HepG2 (cell line): ENCODE results near the gene CADPS2. TPM values are rescaled to one million over a fixed set of nuclear protein-coding genes. Genes with fewer than 3 reads are reported as not detected.

ENCODE experiments used
- ATAC-seq: fragments of 200-7000 bp; cut with Tn5 transposase; 3 replicates; pipeline ENCODE4 v1.9.1; 2020; ENCODE audit warnings: mild to moderate bottlenecking, moderate library complexity
- BruUV-seq: library from RNA; stranded (reverse); fragments of 400-500 nt; replicated peaks from 2 replicates; lab custom pipeline; 2021; lab: Mats Ljungman, UMichigan
- CTCF ChIA-PET: fragments of 300-600 bp; formaldehyde crosslinking; extraction: SDS; loops from one replicate; lab custom pipeline; 2021; ENCODE audit warnings: low total read pairs, inconsistent platforms, low intra/inter-chr PET ratio; lab: Yijun Ruan, JAX
- POLR2A ChIA-PET: fragments of 350-600 bp; sonication (Branson Sonifier 250); formaldehyde crosslinking; loops from one replicate; lab custom pipeline; 2020; ENCODE audit warnings: antibody characterized with exemption, inconsistent platforms; lab: Yijun Ruan, JAX
- DNase-seq: peaks from one replicate; pipeline ENCODE4 v3.0.0-alpha.2; 2015; ENCODE audit warnings: low spot score
- FAIRE-seq: peaks from 3 replicates; lab custom pipeline; 2011; peaks lifted over from hg19 to GRCh38; lab: Jason Lieb, UNC
- H2AFZ ChIP-seq: one replicate; pipeline ENCODE4 v1.6.1; 2011; ENCODE audit warnings: low read length, inconsistent platforms
- H3K27ac ChIP-seq: fragments of 300-600 bp; 3 replicates; pipeline ENCODE4 v1.8.0; 2011; ENCODE audit warnings: mixed run types, mild to moderate bottlenecking, mixed read lengths, low read length, inconsistent platforms; ENCODE audit not compliant: insufficient read depth; ENCODE audit errors: extremely low read length
- H3K27me3 ChIP-seq, 2 experiments: fragments of 200-600 bp in 1 of 2; 2 replicates in 1 of 2; 3 replicates in 1 of 2; pipeline versions ENCODE4 v1.6.0 to v1.8.0; 2011; ENCODE audit warnings: low read length in 2 of 2, mild to moderate bottlenecking in 2 of 2, moderate library complexity in 2 of 2, inconsistent platforms in 1 of 2; ENCODE audit not compliant: insufficient read depth in 2 of 2, control insufficient read depth in 1 of 2
- H3K36me3 ChIP-seq, 2 experiments: fragments of 200-600 bp in 1 of 2; replicated peaks in 1 of 2; 2 replicates in 1 of 2; 3 replicates in 1 of 2; pipeline versions ENCODE4 v1.5.1 to v1.8.0; 2011; ENCODE audit warnings: low read length in 2 of 2, inconsistent platforms in 1 of 2; ENCODE audit not compliant: insufficient read depth in 2 of 2, control insufficient read depth in 1 of 2
- H3K4me1 ChIP-seq: 2 replicates; pipeline ENCODE4 v1.5.1; 2012; ENCODE audit warnings: low read length, inconsistent platforms; ENCODE audit not compliant: insufficient read depth
- H3K4me2 ChIP-seq: 2 replicates; pipeline ENCODE4 v1.6.0; 2011; ENCODE audit warnings: low read depth, low read length, inconsistent platforms
- H3K4me3 ChIP-seq, 3 experiments: fragments of 200-600 bp in 1 of 3; sonication (generic), shearing (Covaris generic) in 1 of 3; replicated peaks in 1 of 3; 2 replicates each; pipeline ENCODE4 v1.5.1; 2011 to 2016; ENCODE audit warnings: low read length in 3 of 3, inconsistent platforms in 2 of 3, low read depth in 2 of 3, mild to moderate bottlenecking in 2 of 3, control low read depth in 1 of 3, mixed read lengths in 1 of 3; ENCODE audit not compliant: insufficient read depth in 1 of 3
- H3K79me2 ChIP-seq: one replicate; pipeline ENCODE4 v1.6.1; 2011; ENCODE audit warnings: low read length, inconsistent platforms; ENCODE audit not compliant: insufficient read depth
- H3K9ac ChIP-seq: 2 replicates; pipeline ENCODE4 v1.6.0; 2011; ENCODE audit warnings: mild to moderate bottlenecking, low read depth, low read length, inconsistent platforms; ENCODE audit not compliant: insufficient read depth
- H3K9me3 ChIP-seq: 2 replicates; pipeline ENCODE4 v1.5.1; 2012; ENCODE audit warnings: mild to moderate bottlenecking, low read length
- H4K20me1 ChIP-seq: 2 replicates; pipeline ENCODE4 v1.6.0; 2011; ENCODE audit warnings: inconsistent platforms, mild to moderate bottlenecking, low read length, moderate library complexity; ENCODE audit not compliant: insufficient read depth
- AKAP8 ChIP-seq: sonication (generic); formaldehyde crosslinking; IDR thresholded peaks from 2 replicates; pipeline ENCODE4 v1.5.1; 2020; ENCODE audit warnings: mild to moderate bottlenecking, missing genetic modification reagents
- CREBL2 ChIP-seq: sonication (generic); formaldehyde crosslinking; IDR thresholded peaks from 2 replicates; pipeline ENCODE4 v1.8.1; 2023; ENCODE audit warnings: missing genetic modification reagents, mild to moderate bottlenecking, borderline replicate concordance
- CTCF ChIP-seq: sonication (generic); formaldehyde crosslinking; IDR thresholded peaks from 2 replicates; pipeline ENCODE4 v1.5.0; 2020; ENCODE audit warnings: mild to moderate bottlenecking, missing genetic modification reagents, moderate library complexity
- KLF16 ChIP-seq, 2 experiments: sonication (generic) in 1 of 2; formaldehyde crosslinking in 1 of 2; IDR thresholded peaks; 2 replicates each; pipeline versions ENCODE4 v1.6.1 to v1.8.0; 2016 to 2023; ENCODE audit warnings: missing genetic modification reagents in 2 of 2, missing compliant biosample characterization in 1 of 2
- MBNL3 ChIP-seq: fragments of 250-450 bp; sonication (Bioruptor Pico); conservative IDR thresholded peaks from 2 replicates; pipeline ENCODE4 v1.8.0; 2022; ENCODE audit warnings: mild to moderate bottlenecking, inconsistent platforms
- MEF2D ChIP-seq: sonication (generic); formaldehyde crosslinking; IDR thresholded peaks from 2 replicates; pipeline ENCODE4 v1.5.1; 2020; ENCODE audit warnings: mild to moderate bottlenecking, missing genetic modification reagents
- ONECUT2 ChIP-seq: sonication (generic); formaldehyde crosslinking; IDR thresholded peaks from 2 replicates; pipeline ENCODE4 v1.4.0; 2020; ENCODE audit warnings: missing genetic modification reagents
- RBM22 ChIP-seq: fragments of 200-400 bp; formaldehyde crosslinking; optimal IDR thresholded peaks from 2 replicates; pipeline ENCODE3; 2017; ENCODE audit warnings: mild to moderate bottlenecking, low read length, moderate library complexity
- THAP7 ChIP-seq: sonication (generic); formaldehyde crosslinking; IDR thresholded peaks from 2 replicates; pipeline ENCODE4 v1.8.1; 2023; ENCODE audit warnings: mild to moderate bottlenecking, missing genetic modification reagents
- THYN1 ChIP-seq: sonication (generic); formaldehyde crosslinking; IDR thresholded peaks from 2 replicates; pipeline ENCODE4 v1.8.1; 2023; ENCODE audit warnings: low read depth, mild to moderate bottlenecking, moderate library complexity, missing genetic modification reagents, borderline replicate concordance
- TRIM24 ChIP-seq: sonication (generic); formaldehyde crosslinking; IDR thresholded peaks from 2 replicates; pipeline ENCODE4 v1.8.0; 2022; ENCODE audit warnings: mild to moderate bottlenecking, missing genetic modification reagents
- ZFX ChIP-seq: sonication (generic); formaldehyde crosslinking; IDR thresholded peaks from 2 replicates; pipeline ENCODE4 v1.4.0; 2020; ENCODE audit warnings: mild to moderate bottlenecking, low read depth, missing genetic modification reagents, moderate library complexity
- ZNF296 ChIP-seq: sonication (generic); formaldehyde crosslinking; conservative IDR thresholded peaks from 2 replicates; pipeline ENCODE4 v1.5.0; 2020; ENCODE audit warnings: mild to moderate bottlenecking, missing genetic modification reagents
- ZNF3 ChIP-seq: IDR thresholded peaks from 2 replicates; pipeline ENCODE4 v1.7.0; 2017; ENCODE audit warnings: inconsistent platforms
- ZNF891 ChIP-seq: sonication (generic); formaldehyde crosslinking; IDR thresholded peaks from 2 replicates; pipeline ENCODE4 v1.5.0; 2020; ENCODE audit warnings: mild to moderate bottlenecking, missing genetic modification reagents
- in situ Hi-C: cut with HindIII; loops from 2 replicates; pipeline ENCODE4 v1.10.0; 2017; ENCODE audit warnings: low pct_unique_long_range_greater_than_20kb; ENCODE audit not compliant: extremely low pct_ligation_motif_present
- intact Hi-C: fragments of 100-400 bp; cut with micrococcal nuclease; formaldehyde crosslinking; loops from one replicate; pipeline ENCODE4 v1.10.0; 2022; ENCODE audit not compliant: unreplicated experiment
- polyA plus RNA-seq, 8 experiments: library from polyadenylated mRNA; depleted of rRNA in 3 of 8; stranded (reverse) in 7 of 8; unstranded in 1 of 8; fragments of >200 nt; fragmentation: Illumina TruSeq in 4 of 8; extraction: Trizol in 4 of 8; gene quantifications; 2 replicates each; pipeline versions ENCODE4 v1.2.1 to v1.2.3, GENCODE V29; 2011 to 2016; ENCODE audit warnings: low read depth in 4 of 8, missing spikeins in 1 of 8, mixed read lengths in 1 of 8; ENCODE audit not compliant: insufficient read depth in 1 of 8
- total RNA-seq, 5 experiments: library from RNA; depleted of rRNA; stranded (reverse); fragments of >200 nt; fragmentation: Illumina TruSeq; extraction: Trizol; gene quantifications; 2 replicates each; pipeline ENCODE4 v1.2.3, GENCODE V29; 2016; ENCODE audit warnings: low read depth in 1 of 5
- TF ChIP-seq, protein P1 (sequence below): sonication (generic); formaldehyde crosslinking; IDR thresholded peaks from 2 replicates; pipeline ENCODE4 v1.5.0; 2020; ENCODE audit warnings: missing genetic modification reagents
- TF ChIP-seq, protein P2 (sequence below): sonication (generic); formaldehyde crosslinking; conservative IDR thresholded peaks from 2 replicates; pipeline ENCODE4 v1.8.0; 2022; ENCODE audit warnings: low read depth, missing genetic modification reagents

Gene CADPS2
- total and polyA plus RNA-seq, 2 of the 13 experiments (the other 11 are each of a cell fraction or from before 2014, with no cell fraction given), result 17.6 to 43.8 TPM

GRCh38 chr7:122727354-122727753 lies 158.9 kb downstream of the CADPS2 start:
- intact Hi-C loops, result no loop called here
- no peaks in the 10 kb centered on the region for H3K4me1 ChIP-seq
- ChIA-PET POLR2A (no interaction called here), CTCF (no interaction called here)
- no peaks in the 10 kb centered on the region for H3K27me3 ChIP-seq
- peaks cover 3% of the 10 kb centered on the region for H3K79me2 ChIP-seq
- DNase-seq, result no peak
- H2AFZ ChIP-seq, result no peak overlapping the region
- H3K27ac ChIP-seq, result no peak overlapping the region
- TF ChIP-seq AKAP8 (CRISPR knock-in tag), result no peak
- no peak for TF ChIP-seq MEF2D (CRISPR knock-in tag)
- TF ChIP-seq CREBL2 (CRISPR knock-in tag), result no peak
- TF ChIP-seq TRIM24 (CRISPR knock-in tag), result no peak
- TF ChIP-seq THYN1, result no peak
- TF ChIP-seq ONECUT2 (CRISPR knock-in tag), result no peak
- no peak for TF ChIP-seq ZNF3 (CRISPR knock-in tag)
- no peak for TF ChIP-seq MBNL3
- TF ChIP-seq THAP7 (CRISPR knock-in tag), result no peak
- TF ChIP-seq, protein P1, sequence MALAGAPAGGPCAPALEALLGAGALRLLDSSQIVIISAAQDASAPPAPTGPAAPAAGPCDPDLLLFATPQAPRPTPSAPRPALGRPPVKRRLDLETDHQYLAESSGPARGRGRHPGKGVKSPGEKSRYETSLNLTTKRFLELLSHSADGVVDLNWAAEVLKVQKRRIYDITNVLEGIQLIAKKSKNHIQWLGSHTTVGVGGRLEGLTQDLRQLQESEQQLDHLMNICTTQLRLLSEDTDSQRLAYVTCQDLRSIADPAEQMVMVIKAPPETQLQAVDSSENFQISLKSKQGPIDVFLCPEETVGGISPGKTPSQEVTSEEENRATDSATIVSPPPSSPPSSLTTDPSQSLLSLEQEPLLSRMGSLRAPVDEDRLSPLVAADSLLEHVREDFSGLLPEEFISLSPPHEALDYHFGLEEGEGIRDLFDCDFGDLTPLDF (CRISPR knock-in tag), result no peak
- no peak for TF ChIP-seq ZNF891 (CRISPR knock-in tag)
- TF ChIP-seq CTCF, result no peak
- no peak for TF ChIP-seq ZNF296 (CRISPR knock-in tag)
- no peak for TF ChIP-seq ZFX (CRISPR knock-in tag)
- TF ChIP-seq, protein P2, sequence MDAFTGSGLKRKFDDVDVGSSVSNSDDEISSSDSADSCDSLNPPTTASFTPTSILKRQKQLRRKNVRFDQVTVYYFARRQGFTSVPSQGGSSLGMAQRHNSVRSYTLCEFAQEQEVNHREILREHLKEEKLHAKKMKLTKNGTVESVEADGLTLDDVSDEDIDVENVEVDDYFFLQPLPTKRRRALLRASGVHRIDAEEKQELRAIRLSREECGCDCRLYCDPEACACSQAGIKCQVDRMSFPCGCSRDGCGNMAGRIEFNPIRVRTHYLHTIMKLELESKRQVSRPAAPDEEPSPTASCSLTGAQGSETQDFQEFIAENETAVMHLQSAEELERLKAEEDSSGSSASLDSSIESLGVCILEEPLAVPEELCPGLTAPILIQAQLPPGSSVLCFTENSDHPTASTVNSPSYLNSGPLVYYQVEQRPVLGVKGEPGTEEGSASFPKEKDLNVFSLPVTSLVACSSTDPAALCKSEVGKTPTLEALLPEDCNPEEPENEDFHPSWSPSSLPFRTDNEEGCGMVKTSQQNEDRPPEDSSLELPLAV (CRISPR knock-in tag), result no peak
- no peak for TF ChIP-seq RBM22
- no peak for TF ChIP-seq KLF16 (CRISPR knock-in tag; IDR thresholded peaks at IDR 0.05)
- H4K20me1 ChIP-seq, result no peaks in the 10 kb centered on the region
- no peak for FAIRE-seq
- no peak overlapping the region for H3K4me2 ChIP-seq
- H3K9ac ChIP-seq, result no peak overlapping the region
- H3K36me3 ChIP-seq, result no peaks in the 10 kb centered on the region
- BruUV-seq, result no TSS peak
- H3K4me3 ChIP-seq, result no peak overlapping the region
- no peaks in the 10 kb centered on the region for H3K9me3 ChIP-seq
- in situ Hi-C loops, result no loop called here
- no peak for ATAC-seq
